WERI-Rb-1 (cell line): ENCODE measurements around the gene METAP2.
"Not testable (repeated sequence)": the region's sequence is repeated elsewhere in the genome, so short reads cannot be mapped to it uniquely, and the experiment has no call there.

ENCODE experiments used
- DNase-seq: peaks from one replicate; pipeline ENCODE4 v3.0.0-alpha.2; 2020
- H3K27ac ChIP-seq: fragments of 250-450 bp; sonication (Bioruptor Pico); 2 replicates; pipeline ENCODE4 v1.5.1; 2020; ENCODE audit warnings: mild to moderate bottlenecking, moderate library complexity
- H3K27me3 ChIP-seq: fragments of 250-450 bp; sonication (Bioruptor Pico); 2 replicates; pipeline ENCODE4 v1.5.1; 2021; ENCODE audit warnings: mild to moderate bottlenecking, low read depth, moderate library complexity; ENCODE audit not compliant: insufficient read depth, severe bottlenecking
- H3K36me3 ChIP-seq: fragments of 250-450 bp; sonication (Bioruptor Pico); 2 replicates; pipeline ENCODE4 v1.5.1; 2020; ENCODE audit warnings: mild to moderate bottlenecking, moderate library complexity
- H3K4me3 ChIP-seq: 2 replicates; pipeline ENCODE4 v1.5.1; 2011; ENCODE audit warnings: low read depth, mild to moderate bottlenecking, control low read depth, low read length
- H3K9me3 ChIP-seq: fragments of 250-450 bp; sonication (Bioruptor Pico); 2 replicates; pipeline ENCODE4 v1.5.1; 2021; ENCODE audit warnings: mild to moderate bottlenecking, moderate library complexity; ENCODE audit not compliant: severe bottlenecking
- CTCF ChIP-seq: IDR thresholded peaks from 2 replicates; pipeline ENCODE4 v1.5.1; 2011; ENCODE audit warnings: low read depth, mild to moderate bottlenecking, control low read depth, inconsistent platforms, low read length

Gene METAP2

GRCh38 chr12:95446506-95446900 is 27.4 kb upstream of the METAP2 start:
- Histone ChIP-seq H3K36me3 (no peaks in the 10 kb centered on the region), H3K4me3 (no peak overlapping the region), H3K9me3 (no peaks in the 10 kb centered on the region), H3K27ac (no peak overlapping the region), H3K27me3 (no peaks in the 10 kb centered on the region)
- no peak for TF ChIP-seq CTCF
- no peak for DNase-seq

GRCh38 chr12:95449656-95450055 is 24.3 kb upstream of the METAP2 start:
- H3K9me3 ChIP-seq, H3K4me3 ChIP-seq, DNase-seq, H3K27me3 ChIP-seq, H3K36me3 ChIP-seq, H3K27ac ChIP-seq: not testable (repeated sequence)

- not testable (repeated sequence) for DNase-seq, H3K27ac ChIP-seq, H3K4me3 ChIP-seq, H3K36me3 ChIP-seq, H3K27me3 ChIP-seq, H3K9me3 ChIP-seq
Measured at GRCh38 chr12:95452501-95452900, 21.5 kb upstream of the METAP2 start.

- H3K36me3 ChIP-seq, DNase-seq, H3K27ac ChIP-seq, H3K4me3 ChIP-seq, H3K27me3 ChIP-seq: not testable (repeated sequence)
- peaks cover 12% of the 10 kb centered on the region for H3K9me3 ChIP-seq
Measured at GRCh38 chr12:95453881-95454280, 20.1 kb upstream of the METAP2 start.

GRCh38 chr12:95454780-95455215 is 19.2 kb upstream of the METAP2 start:
- not testable (repeated sequence) for H3K36me3 ChIP-seq, H3K4me3 ChIP-seq, H3K27me3 ChIP-seq, H3K27ac ChIP-seq, DNase-seq
- H3K9me3 ChIP-seq = peaks cover 12% of the 10 kb centered on the region

- not testable (repeated sequence) for H3K27me3 ChIP-seq, H3K27ac ChIP-seq, DNase-seq, H3K4me3 ChIP-seq, H3K36me3 ChIP-seq
- peaks cover 12% of the 10 kb centered on the region for H3K9me3 ChIP-seq
Measured at GRCh38 chr12:95457605-95458004, 16.3 kb upstream of the METAP2 start.

- H3K36me3 ChIP-seq = no peaks in the 10 kb centered on the region
- DNase-seq = no peak
- TF ChIP-seq CTCF = no peak
- H3K27me3 ChIP-seq = no peaks in the 10 kb centered on the region
- H3K9me3 ChIP-seq = peaks cover 12% of the 10 kb centered on the region
- H3K4me3 ChIP-seq = no peak overlapping the region
- no peak overlapping the region for H3K27ac ChIP-seq
Measured at GRCh38 chr12:95458761-95459160, 15.2 kb upstream of the METAP2 start.

- no peak overlapping the region for H3K4me3 ChIP-seq
- no peak for DNase-seq
Measured at GRCh38 chr12:95459310-95459709, 14.6 kb upstream of the METAP2 start.

More at GRCh38 chr12:95459310-95459709, 14.6 kb upstream of the METAP2 start:
- Histone ChIP-seq H3K27ac (no peak overlapping the region), H3K9me3 (peaks cover 12% of the 10 kb centered on the region), H3K36me3 (no peaks in the 10 kb centered on the region), H3K27me3 (no peaks in the 10 kb centered on the region)
- no peak for TF ChIP-seq CTCF
